Fibroblast of villous mesenchyme (primary cell): Measurements from ENCODE around the gene NFIX. TPM values are rescaled to one million over a fixed set of nuclear protein-coding genes. Genes with fewer than 3 reads are reported as not detected.

Source experiments
- DNase-seq: peaks from one replicate; pipeline ENCODE4 v3.0.0-alpha.2; 2010; ENCODE audit warnings: low read depth
- H3K4me3 ChIP-seq: 2 replicates; pipeline ENCODE4 v1.5.1; 2011; ENCODE audit warnings: low read depth, mild to moderate bottlenecking, low read length
- total RNA-seq: library from RNA; depleted of rRNA; stranded (reverse); fragments of >200 nt; gene quantifications from 2 replicates; pipeline ENCODE4 v1.2.3, GENCODE V29; 2012
- TF ChIP-seq, protein P1 (sequence below): IDR thresholded peaks from 2 replicates; pipeline ENCODE4 v1.5.1; 2012; ENCODE audit warnings: low read depth, mild to moderate bottlenecking, low read length; ENCODE audit not compliant: insufficient read depth

Gene NFIX
- total RNA-seq, 1 donor: 30.2 TPM

DNA sequence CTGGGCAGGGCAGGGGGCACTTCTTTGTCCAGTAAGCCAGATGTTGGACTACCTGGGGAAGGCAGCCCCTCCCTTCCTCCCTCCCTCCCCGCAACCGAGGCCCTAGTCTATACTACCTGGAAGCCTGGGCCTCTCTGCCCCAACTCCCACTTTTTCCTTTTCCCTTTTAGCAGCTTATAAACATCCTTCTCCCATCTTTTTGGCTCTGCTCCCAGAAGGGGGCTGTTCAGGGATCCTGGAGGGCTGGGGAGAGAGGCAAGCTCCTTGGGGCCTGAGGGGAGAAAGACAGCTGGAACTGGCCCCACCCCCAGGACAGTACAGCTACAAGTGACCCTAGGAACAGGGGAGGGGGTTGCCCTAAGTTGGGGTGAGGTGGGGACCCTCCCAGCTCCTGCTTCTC is 62.5 kb downstream of the NFIX start:
- no peak overlapping the region for H3K4me3 ChIP-seq
- no peak for DNase-seq
- TF ChIP-seq, protein P1, sequence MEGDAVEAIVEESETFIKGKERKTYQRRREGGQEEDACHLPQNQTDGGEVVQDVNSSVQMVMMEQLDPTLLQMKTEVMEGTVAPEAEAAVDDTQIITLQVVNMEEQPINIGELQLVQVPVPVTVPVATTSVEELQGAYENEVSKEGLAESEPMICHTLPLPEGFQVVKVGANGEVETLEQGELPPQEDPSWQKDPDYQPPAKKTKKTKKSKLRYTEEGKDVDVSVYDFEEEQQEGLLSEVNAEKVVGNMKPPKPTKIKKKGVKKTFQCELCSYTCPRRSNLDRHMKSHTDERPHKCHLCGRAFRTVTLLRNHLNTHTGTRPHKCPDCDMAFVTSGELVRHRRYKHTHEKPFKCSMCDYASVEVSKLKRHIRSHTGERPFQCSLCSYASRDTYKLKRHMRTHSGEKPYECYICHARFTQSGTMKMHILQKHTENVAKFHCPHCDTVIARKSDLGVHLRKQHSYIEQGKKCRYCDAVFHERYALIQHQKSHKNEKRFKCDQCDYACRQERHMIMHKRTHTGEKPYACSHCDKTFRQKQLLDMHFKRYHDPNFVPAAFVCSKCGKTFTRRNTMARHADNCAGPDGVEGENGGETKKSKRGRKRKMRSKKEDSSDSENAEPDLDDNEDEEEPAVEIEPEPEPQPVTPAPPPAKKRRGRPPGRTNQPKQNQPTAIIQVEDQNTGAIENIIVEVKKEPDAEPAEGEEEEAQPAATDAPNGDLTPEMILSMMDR: no peak

DNA sequence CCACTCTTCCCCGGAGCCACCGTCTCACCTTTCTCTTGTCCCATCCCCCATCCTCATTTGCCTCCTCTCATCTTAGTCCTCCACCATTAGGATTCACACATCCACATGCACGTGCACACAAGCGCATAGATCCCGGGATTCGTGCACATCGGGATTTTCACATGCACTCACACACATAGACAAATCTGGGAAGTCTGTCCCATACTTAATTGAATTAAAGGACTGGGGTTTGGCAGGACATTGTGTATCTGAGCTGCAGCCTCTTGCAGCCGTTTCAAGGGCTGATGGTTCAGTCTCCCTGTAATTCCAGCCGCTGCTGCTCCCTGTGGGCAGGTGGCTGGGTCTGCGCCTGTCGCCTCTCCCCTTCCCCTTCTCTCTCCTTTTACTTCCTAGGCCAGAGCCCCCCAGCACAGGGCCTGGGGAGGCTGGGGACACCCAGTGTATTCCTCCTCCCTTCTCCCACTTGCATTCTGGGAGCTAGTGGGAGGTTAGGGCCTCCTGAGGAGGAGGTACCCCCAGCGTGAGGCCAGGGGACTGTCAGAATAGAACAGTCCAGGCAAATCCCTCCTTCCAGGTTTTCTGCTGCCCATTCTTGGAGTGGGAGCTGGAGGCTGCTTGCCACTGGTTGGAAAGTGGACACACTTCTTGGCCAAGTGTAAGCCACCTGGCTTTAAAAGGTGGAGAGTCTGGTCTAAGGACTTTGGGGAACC is 63.8 kb downstream of the NFIX start:
- DNase-seq: no peak
- TF ChIP-seq, protein P1: no peak
- H3K4me3 ChIP-seq: no peak overlapping the region

DNA sequence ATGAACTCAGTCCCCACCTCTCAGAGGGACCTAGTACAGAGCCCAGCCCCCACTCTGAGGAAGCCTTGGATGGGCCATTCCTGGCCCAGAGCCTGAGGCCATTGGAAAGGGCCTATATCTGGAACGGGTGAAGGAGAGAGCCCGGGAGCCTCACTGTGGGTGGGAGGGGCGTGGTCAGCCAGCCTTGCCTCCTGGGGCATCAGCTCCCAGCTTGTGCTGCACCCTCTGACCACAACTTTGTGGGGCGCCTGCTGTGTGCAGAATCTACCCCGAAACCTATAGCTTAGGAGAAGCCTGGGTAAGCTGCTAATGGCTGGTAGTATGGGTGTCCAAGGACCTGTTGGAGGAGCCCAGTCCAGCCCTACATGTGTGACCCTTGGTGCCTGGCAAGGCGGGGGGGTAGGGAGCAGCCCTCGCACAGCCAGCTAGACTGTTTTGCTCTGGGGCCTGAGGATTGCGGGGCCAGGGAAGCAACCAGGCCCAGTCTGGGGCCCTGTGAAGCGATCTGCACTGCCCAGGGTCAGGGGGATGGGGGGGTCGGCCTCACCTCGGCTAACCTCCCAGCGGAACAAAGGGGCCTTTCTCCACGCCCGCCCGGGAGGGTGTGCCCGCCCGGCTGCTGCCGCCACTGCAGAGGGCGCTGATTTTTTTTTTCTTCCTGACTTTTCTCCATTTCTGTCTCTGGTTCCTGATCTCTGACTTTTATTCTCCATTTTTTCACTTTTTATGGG is 65.1 kb downstream of the NFIX start:
- H3K4me3 ChIP-seq: peak overlapping the region; percentile 18
- no peak for DNase-seq

DNA sequence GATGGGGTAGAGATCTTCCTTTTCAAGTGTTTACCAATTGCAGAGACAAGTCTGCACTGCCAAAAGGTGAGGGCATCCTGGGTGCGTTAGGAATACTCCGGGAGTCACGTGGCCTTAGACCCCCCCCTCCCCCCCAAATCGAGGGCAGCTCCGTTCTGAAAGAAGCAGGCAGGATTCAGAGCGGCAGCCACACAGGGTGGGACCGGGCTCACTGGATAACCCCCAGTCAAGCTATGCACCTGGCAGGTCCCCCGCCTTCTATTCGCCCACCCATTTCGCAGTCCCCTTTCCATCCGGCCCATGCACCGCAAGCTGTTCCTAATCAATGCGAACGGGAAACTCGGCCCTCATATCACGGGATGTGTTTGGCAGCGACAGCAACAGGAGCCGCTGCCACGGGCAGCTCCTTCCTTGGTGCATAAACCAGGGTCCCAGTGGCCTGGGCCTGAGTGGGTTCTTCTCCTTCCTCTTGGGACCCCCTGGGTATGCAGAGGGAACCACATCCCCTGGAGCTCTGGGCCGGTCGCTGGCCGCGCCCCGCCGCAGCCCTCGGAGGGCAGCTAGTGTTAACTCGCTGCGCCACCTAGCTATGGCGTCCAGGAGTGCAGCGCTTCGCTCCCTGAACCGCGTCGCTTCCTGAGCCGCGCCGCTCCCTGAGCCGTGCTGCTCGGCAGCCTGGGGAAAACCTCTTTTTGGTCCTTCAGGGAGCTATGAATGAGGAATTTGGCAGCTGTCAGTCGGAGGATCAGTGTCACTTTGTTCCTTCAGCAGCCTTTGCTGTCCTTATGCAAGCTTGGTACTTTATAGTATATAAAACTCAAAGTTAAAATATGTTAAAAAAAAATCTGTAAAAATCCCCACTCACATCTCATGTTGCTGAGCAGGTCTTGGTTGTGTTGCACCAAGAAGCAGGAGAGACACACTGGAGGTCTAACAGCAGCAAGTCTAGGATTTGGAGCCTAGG is 66.0 kb downstream of the NFIX start:
- peak overlapping the region; percentile 35 for H3K4me3 ChIP-seq
- TF ChIP-seq, protein P1: peak; percentile 94
- DNase-seq: peak; percentile 72

More for the DNA sequence above, 65.1 kb downstream of the NFIX start:
- TF ChIP-seq, protein P1: no peak

DNA sequence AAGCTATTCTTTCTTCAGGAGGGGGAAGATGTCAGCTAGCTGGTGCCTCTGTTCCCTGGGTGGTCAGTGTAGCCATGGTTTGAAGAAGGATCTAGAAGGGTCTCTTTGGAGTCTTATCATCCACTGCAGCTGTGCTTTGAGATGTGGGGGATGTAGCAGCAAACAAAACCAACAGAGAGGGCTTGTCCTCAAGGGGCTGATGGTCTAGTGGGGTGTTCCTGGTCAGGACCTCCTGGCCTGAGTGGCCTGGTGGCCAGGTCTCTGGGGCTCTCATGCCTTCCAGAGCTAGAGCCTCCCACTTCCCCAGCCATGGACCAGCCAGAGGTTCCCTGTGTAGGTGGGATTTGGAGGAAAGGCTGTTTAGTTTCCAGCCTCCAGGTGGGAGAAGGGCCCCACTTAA is 67.0 kb downstream of the NFIX start:
- DNase-seq: no peak
- TF ChIP-seq, protein P1: no peak

DNA sequence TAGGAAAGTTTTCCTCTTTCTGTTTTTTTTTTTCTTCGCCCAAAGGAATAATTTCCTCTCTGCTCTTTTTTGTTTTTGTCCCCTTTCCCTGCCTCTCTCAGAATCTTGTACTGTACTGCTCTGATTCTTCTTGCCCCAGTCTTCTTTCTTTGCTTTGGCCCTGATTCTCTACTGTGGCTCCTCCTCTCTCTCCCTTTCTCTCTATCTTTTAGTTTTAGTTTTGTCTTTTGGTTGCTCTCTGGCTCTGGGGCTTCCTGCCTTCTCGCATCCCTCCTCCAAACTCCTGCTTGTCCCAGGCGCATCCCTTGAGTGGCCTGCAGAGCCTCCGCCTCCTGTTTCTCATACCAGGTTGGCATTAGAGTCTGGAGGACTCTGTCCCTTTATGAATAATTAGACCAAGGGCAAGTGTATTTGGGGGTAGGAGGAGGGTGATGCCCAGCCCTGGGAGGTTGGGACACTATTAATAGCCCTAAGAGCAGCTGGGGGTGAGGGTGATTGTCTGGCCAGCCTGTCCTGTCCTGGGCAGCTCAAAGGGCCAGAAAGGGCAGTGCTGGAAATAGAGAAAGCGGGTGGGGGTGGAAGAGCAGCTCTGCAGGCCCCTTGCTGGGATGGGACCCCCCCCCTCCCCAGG is 68.3 kb downstream of the NFIX start:
- no peak overlapping the region for H3K4me3 ChIP-seq
- no peak for DNase-seq

More for the DNA sequence above, 67.0 kb downstream of the NFIX start:
- no peak overlapping the region for H3K4me3 ChIP-seq

More for the DNA sequence above, 68.3 kb downstream of the NFIX start:
- TF ChIP-seq, protein P1: no peak
